ENCODE data around the gene TENT4A. TPM values are rescaled to one million over a fixed set of nuclear protein-coding genes. Genes with fewer than 3 reads are reported as not detected.

TENT4A gene
- total RNA-seq, 1 donor from 2014 or later, result 9.5 TPM

- TF ChIP-seq CTCF (IDR thresholded peaks at IDR 0.05; ENCODE audit: borderline replicate concordance), result no peak
- H3K36me3 ChIP-seq, result no peaks in the 10 kb centered on the region
- peaks cover 20% of the 10 kb centered on the region for H3K4me1 ChIP-seq
- intact Hi-C loops (cut with micrococcal nuclease), result no loop called here
- H3K9me3 ChIP-seq (replicated peaks), result no peaks in the 10 kb centered on the region
- no peaks in the 10 kb centered on the region for H3K27me3 ChIP-seq (ENCODE audit: low read depth)
- no peak for DNase-seq
- H3K27ac ChIP-seq (replicated peaks), result no peak overlapping the region
- H3K4me3 ChIP-seq, result no peak overlapping the region
These were observed 13.1 kb upstream of the TENT4A start for GRCh38 chr5:6700074-6700684.

GRCh38 chr5:6700685-6701355 lies 12.4 kb upstream of the TENT4A start:
- Histone ChIP-seq H3K27ac (replicated peaks) (no peak overlapping the region), H3K27me3 (ENCODE audit: low read depth) (no peaks in the 10 kb centered on the region), H3K9me3 (replicated peaks) (no peaks in the 10 kb centered on the region), H3K4me1 (peaks cover 23% of the 10 kb centered on the region), H3K36me3 (no peaks in the 10 kb centered on the region), H3K4me3 (no peak overlapping the region)
- intact Hi-C loops (cut with micrococcal nuclease), result no loop called here
- no peak for TF ChIP-seq CTCF (IDR thresholded peaks at IDR 0.05; ENCODE audit: borderline replicate concordance)
- DNase-seq, result no peak

GRCh38 chr5:6701491-6701890 lies 11.7 kb upstream of the TENT4A start:
- intact Hi-C loops (cut with micrococcal nuclease), result no loop called here
- H3K27ac ChIP-seq (replicated peaks), result no peak overlapping the region
- no peaks in the 10 kb centered on the region for H3K9me3 ChIP-seq (replicated peaks)
- peaks cover 23% of the 10 kb centered on the region for H3K4me1 ChIP-seq
- no peak overlapping the region for H3K4me3 ChIP-seq
- DNase-seq, result no peak
- H3K27me3 ChIP-seq (ENCODE audit: low read depth), result no peaks in the 10 kb centered on the region
- H3K36me3 ChIP-seq, result no peaks in the 10 kb centered on the region
- TF ChIP-seq CTCF (IDR thresholded peaks at IDR 0.05; ENCODE audit: borderline replicate concordance), result no peak

GRCh38 chr5:6702633-6703032 lies 10.6 kb upstream of the TENT4A start:
- Histone ChIP-seq H3K27ac (replicated peaks) (no peak overlapping the region), H3K4me3 (no peak overlapping the region), H3K4me1 (peaks cover 23% of the 10 kb centered on the region), H3K36me3 (no peaks in the 10 kb centered on the region), H3K9me3 (replicated peaks) (no peaks in the 10 kb centered on the region), H3K27me3 (ENCODE audit: low read depth) (no peaks in the 10 kb centered on the region)
- DNase-seq, result no peak
- intact Hi-C loops (cut with micrococcal nuclease), result no loop called here
- TF ChIP-seq CTCF (IDR thresholded peaks at IDR 0.05; ENCODE audit: borderline replicate concordance), result no peak

GRCh38 chr5:6703806-6704205 lies 9.4 kb upstream of the TENT4A start:
- Histone ChIP-seq H3K36me3 (no peaks in the 10 kb centered on the region), H3K27me3 (ENCODE audit: low read depth) (no peaks in the 10 kb centered on the region), H3K27ac (replicated peaks) (peak overlapping the region; percentile 93), H3K9me3 (replicated peaks) (no peaks in the 10 kb centered on the region), H3K4me1 (peaks cover 27% of the 10 kb centered on the region), H3K4me3 (no peak overlapping the region)
- no peak for DNase-seq
- TF ChIP-seq CTCF (IDR thresholded peaks at IDR 0.05; ENCODE audit: borderline replicate concordance), result no peak
- intact Hi-C loops (cut with micrococcal nuclease), result no loop called here

Data from left ventricle myocardium inferior (tissue), 1 donor.